Stromal cell of bone marrow (primary cell): ENCODE results near the gene DHFR.

Experiments used
- DNase-seq: peaks from one replicate; pipeline ENCODE4 v3.0.0-alpha.2; 2012; ENCODE audit warnings: low read depth

DHFR gene

DNA sequence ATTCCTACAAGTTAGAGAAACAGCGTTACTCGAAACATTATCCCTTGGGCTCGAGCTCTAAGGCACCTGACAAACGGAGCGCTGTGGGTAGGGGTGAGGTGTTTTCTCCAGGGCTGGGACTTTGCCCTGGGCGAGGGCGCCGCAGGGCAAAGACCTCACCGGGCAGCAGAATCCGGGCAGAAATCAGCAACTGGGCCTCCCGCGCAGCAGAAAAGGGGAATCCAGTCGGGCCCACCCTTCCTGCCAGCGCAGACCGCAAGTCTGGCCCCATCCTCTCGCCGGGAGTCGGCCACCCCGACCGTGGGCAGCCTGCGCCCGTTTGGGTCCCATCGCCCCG, 761 bp downstream of the DHFR start:
- DNase-seq, result no peak

DNA sequence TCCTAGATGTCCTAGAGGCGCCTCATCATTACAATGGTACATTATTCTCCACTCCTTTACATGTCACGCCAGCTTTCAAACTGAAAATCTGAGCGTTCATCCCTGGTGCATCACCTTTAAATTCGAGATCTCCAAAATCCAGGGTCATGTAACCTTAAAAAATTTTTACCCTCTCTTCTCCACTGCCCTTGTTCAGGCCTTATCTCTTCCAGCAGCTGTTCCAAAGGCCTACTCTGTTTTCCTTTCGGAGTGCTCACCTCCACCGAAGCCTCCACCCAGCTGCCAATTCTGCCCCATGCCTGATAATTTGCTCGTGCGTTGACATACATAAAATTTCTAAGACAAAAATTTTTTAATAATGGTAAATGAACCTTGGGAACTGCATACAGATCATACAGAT, 1.3 kb downstream of the DHFR start:
- DNase-seq, result no peak

DNA sequence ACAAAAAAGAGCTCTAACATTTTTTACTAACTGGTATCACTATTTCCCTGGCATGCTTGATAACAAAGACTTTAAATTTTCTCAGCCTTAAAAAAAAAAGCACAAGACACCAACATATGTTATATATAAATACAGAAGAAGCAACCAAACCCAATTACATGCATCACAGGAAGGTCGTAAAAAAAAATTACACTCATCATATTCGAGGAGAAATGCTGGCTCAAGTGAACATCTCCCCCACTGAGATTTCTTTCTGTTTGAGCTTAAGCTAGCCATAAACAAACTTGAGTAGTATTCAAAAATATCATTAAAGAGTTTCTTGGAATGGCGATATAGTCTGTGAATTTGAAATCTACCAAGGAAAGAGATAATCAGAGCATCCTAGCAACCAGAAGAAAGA, 7.9 kb downstream of the DHFR start:
- no peak for DNase-seq

DNA sequence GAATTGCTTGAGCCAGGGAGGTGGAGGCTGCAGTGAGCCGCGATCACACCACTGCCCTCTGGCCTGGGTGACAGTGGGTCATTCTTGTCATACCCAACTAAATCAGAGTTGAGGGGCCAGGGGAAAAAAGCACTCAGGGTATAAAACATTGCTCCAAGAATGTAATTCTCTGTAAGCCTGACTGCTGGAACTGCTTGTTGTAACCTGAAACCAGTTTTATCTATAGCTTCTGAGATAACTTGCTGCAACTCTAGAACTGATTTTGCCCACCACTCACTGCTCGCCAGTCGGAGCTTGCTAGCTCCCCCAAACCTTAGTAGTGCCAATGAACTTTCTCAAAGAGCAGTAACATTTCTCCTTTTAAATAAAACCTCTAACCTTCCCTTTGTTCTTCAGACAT, 9.9 kb downstream of the DHFR start:
- DNase-seq, result no peak

DNA sequence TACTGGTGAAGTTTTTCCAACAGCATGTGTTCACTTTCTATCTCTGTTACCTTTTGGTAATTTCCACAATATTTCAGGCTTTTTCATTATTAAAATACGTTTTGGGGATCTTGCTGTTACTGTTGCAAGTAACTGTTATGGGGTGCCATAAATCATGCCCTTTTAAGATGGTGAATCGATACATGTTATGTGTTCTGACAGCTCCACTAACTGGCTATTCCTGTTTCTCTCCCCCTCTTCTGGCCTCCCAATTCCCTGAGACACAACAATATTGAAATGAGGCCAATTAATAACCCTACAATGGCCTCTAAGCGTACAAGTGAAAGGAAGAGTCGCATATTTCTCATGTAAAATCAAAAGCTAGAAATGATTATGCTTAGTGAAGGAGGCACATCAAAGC, 13.4 kb downstream of the DHFR start:
- no peak for DNase-seq

DNA sequence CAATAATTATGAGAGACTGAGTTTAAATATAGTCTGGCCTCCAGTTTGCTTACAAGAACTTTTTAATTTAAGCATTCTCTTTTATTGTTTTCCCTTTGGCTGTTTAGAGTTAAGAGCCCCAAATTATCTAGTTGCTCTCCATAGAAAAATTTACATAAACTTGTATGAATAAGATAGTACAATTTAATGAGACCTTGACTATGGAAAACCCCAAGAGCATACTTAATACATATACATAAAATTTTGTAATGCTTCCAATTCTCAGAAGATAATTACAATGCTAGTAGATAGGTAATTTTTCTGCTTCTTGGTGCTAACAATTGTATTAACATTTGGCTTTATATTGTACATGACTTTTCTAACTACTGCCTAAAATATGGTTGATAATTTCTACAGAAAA, 20.6 kb downstream of the DHFR start:
- no peak for DNase-seq

DNA sequence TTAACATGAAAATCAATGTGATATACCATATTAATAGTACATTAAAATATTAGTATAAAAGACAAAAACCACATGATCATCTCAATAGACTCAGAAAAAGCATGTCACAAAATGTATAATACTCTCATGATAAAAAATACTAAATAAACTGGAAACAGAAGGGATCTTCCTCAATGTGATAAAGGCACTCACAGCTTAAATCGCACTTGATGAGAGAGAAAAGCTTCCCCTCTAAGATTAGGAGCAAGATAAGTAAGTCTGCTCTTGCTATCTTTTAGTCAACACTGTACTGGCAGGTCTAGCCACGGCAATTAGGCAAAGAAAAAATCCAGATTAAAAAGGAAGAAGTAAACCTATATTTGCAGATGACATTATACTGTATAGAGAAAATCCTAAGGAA, 22.1 kb downstream of the DHFR start:
- DNase-seq, result no peak

DNA sequence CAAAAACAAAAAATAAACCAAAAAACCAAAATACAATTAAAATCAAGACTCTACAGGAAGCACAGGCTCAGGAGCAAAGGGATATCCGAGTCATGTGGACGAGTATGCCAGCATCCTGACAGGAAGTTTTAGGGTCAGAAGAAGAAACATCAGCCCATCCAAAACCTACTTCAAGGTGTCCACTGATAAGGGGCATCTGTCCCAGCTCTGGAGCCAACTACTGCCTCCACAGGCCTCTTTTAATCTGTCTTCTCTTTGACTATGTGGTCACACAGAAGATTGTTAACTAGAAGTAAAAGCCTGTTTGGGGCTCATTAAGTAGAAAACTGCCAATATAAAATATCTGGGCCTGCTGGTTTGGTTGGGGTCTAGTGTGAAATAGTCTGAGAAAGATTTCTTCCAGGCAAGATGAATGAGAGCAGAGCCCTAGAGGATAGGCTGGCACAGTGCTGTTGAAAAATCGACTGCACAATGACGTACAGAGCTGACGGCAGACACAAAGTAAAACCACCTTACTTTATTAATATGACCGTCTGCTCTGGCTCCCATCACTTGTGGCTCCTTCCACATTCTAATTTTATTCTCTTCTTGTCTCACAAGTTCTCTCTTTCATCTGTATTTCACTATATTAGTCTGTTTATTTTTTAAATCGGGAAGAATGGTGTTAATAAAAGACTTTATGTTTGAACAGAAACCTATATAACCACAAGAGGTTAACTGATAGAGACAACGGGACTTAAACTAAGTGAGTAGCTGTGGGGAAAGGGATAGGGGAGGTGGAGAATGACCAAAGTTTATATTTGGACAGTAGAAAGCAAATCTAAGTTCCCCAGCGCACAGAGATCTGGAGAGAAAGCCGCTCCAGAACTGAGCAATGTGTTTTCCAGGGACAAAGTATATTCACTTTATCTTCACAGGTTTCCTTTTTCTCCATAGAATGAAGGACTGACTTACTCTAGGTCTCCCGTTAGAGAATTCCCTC, 23.2 kb downstream of the DHFR start:
- DNase-seq, result no peak

DNA sequence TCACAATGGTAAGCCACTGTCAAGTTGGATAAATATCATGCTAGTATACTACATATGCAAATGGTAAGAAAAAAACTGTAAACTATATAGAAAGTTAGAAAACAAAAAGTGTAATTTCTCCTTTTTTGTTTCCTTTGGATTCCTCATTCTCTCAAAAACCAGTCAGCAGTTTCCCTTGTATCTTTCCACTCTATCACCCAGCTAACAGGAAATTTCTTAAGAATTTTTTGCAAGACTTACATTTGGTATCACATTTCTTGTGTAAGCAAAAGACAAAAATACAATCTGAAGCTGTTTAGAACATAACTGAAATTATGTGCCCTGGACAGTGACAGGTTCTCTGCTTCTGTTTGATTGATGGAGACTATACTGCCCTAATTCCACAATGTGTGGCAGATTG, 25.5 kb downstream of the DHFR start:
- no peak for DNase-seq

DNA sequence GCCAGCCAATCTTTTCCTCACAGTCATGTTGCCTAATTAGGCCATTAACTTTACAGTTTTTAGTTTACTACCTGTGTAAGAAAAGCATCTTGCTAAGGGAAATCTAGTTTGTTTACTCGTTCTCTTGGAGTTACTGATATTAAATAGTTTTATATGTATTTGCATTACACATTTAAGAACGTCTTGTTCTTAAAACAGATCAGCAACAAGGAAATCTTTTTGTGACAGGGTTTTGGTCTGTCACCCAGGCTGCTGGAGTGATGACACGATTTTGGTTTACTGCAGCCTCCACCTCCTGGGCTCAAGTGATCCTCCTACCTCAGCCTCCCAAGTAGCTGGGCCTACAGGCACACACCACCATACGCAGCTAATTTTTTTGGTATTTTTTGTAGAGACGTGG, 29.6 kb downstream of the DHFR start:
- DNase-seq, result no peak

DNA sequence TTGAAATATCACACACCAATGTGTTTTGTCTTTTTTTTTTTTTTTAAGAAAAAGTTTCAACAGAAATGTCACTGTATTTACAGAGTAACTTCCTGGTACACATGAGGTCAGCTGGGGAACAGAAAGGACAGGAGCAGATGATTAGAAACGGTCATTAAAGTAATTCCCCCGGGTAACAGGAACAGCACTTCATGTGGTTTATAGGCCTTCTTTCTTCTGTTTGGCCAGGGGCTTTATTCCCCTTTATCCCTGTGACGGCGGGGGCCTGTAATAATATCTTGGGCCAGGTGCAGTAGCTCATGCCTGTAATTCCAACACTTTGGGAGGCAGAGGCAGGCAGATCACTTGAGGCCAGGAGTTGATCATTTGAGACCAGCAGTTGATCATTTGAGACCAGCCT, 30.8 kb downstream of the DHFR start:
- no peak for DNase-seq

DNA sequence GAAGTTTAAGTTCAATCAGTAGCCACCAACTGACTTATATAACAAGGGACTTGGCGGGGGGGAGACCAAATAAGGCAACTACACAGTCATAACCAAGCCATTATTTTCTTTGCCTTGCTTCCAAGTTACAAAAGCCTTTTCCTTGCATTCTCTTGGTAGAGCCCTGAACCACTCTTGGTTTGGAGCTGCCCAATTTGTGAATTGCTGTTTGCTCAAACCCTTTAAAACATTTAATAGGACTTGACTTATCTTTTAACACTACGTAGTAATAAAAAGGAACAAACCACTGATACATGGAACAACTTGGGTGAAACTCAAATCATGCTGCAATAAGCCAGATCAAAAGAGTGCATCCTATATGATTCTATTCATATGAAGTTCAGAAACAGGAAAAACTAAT, 32.0 kb downstream of the DHFR start:
- peak; percentile 15 for DNase-seq

DNA sequence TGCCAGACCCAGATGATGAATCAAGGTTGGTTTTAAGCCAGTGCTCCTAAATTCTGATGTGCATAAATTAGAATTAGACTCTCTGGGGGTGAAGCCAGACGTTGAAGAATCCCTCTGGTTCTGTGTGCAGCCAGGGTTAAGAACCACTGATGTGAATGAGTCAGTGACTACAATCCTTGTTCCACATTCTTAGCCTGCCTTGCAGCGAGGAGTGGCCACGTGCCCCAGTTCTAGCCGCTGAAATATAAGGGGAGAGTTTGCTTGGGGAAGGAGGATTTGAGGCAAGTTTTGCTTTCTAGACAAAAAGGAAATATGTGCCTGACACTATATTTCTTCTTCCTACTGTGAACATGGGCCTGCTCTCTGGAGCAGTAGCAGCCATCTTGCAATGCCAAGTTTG, 34.6 kb downstream of the DHFR start:
- no peak for DNase-seq

DNA sequence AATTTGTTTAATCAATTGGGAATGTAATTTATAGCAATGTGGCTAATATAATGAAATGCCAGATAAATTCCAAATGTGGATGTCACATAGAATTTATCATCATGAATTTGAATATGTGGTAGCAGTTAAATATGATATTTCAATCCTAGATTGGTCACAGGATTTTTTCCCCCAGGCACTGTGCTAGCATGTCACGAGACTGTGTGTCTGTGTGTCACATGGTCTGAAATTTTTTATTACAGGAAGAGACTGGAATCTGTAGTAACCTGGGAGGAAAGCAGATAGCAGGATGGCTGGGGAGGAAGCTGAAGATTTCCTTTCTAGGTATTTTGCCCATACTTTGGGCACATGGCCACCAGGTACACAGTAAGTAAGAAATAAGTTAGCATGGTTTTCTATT, 35.7 kb downstream of the DHFR start:
- no peak for DNase-seq

DNA sequence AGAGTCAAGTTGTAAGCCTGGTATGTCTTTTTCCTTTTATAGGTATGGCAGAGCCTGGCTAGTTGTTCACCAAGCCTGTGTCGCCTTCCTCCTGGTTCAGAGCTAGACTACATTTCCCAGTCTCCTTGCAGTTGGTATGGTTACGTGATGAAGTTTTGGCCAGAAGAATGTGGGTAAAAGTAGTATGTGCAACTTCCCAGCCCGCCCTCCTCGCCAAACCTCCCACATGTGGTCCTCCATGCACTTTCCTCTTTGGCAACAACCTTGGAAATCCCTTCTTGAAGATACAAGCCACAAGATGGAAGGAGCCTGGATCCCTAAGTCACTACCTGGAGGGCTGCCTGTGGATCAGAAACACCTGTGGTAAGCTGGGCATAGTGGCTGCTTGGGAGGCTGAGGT, 36.3 kb downstream of the DHFR start:
- no peak for DNase-seq

DNA sequence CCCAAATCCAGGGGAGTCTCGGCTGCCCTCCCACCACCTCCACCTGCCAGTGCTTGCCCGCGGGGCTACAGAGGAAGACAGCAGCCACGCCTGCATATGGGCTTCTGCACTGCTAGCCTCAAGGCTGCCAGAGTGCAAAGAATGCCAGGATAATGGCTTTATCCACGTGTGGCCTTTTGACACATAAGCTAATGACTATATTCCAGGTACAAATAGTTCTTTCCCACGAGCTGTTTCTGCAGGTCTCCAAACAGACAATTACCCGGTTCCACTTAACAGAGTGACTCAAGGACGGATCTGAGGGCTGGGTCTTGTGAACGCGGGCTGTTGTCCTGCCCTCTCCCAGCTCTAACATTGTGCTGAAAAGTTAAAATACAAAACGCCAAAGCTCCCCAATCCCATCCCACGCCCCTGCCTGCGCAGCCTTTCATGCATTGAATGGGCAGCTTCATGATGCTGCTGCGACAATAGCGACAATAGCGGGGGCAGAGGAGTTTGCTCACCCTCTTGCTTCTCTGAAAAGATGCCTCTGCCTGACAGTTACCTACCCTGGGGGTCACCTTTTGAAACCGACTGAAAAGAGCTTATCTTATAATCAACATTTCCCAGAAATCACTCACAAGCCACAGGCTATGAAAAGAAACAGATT, 39.4 kb downstream of the DHFR start:
- no peak for DNase-seq

DNA sequence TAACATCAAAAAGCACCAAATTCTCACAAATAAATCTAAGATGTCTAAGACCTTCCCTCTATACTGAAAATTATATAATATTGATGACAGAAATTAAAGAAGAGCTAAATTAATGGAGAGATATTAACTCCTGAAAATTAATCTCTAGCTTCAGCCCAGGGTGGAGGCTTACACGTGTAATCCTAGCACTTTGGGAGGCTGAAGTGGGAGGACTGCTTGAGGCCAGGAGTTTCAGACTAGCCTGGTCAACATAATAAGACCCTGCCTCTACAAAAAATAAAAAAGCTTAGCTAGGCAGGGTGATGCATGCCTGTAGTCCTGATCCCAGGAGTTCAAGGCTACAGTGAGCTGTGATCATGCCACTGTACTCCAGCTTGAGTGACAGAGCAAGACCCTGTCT, 45.1 kb downstream of the DHFR start:
- no peak for DNase-seq

DNA sequence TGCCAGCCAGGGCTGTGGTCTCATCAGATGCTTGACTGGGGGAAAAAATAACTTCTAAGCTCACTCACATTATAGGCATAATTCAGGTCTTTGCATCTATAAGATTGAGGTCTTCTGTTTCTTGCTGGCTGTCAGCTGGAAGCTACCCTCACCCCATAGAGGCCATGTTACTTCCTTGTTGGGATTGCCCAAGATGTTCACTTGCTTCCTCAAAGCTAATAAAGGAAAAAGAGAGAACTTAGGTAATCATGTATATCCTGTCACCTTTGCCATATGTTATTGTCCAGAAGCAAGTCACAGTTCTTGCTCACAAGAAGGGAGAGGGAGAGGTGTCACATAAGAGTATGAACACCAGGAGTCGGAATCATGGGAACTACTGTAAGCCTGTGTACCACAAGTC, 46.1 kb downstream of the DHFR start:
- no peak for DNase-seq

DNA sequence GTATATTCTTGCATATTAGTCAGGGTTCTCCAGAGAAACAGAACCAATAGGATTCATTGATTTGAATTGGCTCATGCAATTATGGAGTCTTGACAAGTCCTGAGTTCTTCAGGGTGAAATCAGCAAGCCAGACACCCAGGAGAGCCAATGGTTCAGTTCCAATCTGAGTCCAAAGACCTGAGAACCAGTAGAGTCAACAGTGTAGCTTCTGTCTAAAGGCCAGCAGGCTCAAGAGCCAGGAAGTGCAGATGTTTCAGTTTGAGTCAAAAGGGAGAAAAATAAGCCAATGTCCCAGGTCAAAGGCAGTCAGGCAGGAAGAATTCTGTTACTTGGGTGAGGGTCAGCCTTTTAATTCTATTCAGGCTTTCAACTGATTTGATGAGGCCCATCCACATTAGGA, 47.0 kb downstream of the DHFR start:
- no peak for DNase-seq

DNA sequence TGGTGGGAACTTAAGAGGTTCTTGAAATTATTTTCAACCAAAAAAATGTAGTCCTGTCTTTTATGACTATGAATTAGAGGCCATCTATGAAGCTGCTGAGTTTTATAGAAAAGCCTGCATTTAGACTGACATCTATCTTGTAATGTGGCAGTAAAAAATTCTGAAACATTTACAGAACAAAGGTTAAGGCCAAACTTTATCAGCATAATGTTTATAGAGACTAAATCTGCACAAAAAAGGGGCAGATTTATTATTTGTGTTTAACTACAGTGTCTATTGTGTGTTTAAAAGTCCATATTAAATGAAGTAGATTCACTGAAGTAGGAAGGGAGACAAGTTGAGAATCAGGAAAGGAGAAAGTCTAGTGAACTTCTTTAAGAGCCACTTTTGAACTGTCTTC, 47.4 kb downstream of the DHFR start:
- DNase-seq, result no peak

DNA sequence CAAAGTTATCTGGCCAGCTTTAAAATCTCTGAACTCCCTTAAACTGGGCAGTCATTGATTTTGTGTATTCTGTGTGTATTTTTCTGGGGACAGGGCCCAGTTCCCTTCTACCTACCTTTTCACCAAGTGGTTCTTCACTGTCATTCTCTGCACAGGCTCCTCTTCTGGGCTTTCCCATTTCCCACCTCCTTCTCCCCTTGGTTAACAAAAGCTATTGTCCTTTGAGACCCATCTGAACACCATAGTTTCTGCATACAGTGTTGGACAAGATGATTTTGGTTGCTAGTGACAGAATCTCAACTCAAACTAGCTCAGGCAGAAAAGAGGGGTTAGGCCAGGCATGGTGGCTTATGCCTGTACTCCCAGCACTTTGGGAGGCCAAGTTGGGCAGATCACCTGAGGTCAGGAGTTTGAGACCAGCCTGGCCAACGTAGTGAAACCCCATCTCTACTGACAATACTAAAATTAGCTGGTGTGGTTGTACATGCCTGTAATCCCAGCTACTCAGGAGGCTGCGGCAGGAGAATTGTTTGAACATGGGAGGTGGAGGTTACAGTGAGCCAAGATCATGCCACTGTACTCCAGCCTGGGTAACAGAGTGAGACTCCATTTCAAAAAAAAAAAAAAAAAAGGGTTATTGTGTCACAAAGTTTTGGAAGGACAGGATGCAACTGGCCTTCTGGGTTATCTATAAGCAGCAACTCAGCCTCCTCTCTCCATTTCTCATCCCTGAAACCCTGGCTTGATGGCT, 53.7 kb downstream of the DHFR start:
- no peak for DNase-seq

DNA sequence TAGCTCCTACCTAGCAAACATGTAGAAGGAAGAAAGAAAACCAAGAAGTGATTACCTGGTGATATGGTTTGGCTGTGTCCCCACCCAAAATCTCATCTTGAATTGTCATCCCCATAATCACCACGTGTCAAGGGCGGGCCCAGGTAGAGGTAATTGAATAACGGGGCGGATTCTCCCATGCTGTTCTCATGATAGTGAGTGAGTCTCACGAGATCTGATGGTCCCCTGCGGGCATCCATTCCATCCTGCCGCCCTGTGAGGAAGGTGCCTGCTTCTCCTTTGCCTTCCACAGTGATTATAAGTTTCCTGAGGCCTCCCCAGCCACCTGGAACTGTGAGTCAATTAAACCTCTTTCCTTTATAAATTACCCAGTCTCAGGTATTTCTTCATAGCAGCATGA, 57.3 kb downstream of the DHFR start:
- DNase-seq, result no peak

DNA sequence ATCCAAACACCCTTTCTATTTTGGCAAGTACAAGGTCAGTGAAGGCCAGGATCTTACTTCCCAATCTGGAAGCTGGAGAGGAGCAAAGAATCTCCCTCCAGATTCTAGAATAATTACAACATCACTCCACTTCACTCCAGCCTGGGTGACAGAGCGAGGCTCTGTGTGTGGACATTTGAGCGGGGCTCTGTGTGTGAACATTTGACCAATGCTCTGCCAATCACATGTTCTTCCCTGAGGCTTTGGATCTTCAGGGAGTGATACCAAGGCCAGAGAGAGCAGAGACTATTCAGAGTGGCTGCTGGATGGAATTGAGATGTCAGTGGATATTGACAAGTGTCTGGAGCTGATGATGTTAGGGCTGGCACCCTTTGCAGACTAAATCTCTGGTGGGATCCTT, 60.0 kb downstream of the DHFR start:
- no peak for DNase-seq
